ELR (cell line): ENCODE data around the gene C4BPB.
A peak's percentile ranks its signal among the peaks of the same experiment; 100 is the strongest.

Source experiments
- DNase-seq: peaks from one replicate; pipeline ENCODE4 v3.0.0-alpha.2; 2015; ENCODE audit warnings: low read depth

Gene C4BPB

DNA sequence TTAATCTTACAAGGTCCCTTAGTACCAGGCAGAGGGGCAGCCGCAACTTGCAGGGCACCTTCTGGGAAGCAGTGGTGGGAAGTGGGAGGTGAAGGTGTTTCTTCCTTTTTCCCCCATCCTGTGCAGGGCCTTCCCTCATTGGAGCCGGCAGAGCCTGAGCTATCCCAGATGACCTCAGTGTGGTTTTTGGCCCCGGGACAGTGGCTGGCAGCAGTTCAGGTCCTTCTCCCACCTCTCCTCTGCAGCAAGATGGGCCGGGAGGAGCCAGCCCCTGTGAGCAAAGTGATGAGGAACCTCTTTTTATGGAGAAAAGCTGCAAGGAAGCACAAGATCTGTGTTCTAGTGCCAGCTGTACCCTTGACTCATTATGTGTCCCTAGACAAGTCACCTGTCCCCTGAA lies 28.8 kb upstream of the C4BPB start:
- no peak for DNase-seq

DNA sequence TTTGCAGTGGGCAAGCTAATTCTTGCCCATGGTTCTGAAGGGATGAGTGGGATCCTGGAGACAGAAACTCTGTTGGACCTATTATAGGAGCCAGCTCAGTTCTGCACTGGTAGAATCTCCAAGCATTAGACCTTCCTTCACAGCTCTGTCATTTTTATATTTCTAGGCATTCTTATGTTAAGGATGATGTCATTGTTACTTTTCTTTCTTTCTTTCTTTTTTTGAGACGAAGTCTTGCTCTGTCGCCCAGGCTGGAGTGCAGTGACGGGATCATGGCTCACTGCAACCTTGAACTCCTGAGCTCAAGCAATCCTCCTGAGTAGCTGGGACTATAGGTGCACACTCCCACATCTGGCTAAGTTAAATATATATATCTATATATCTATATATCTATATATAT lies 28.1 kb upstream of the C4BPB start:
- no peak for DNase-seq

DNA sequence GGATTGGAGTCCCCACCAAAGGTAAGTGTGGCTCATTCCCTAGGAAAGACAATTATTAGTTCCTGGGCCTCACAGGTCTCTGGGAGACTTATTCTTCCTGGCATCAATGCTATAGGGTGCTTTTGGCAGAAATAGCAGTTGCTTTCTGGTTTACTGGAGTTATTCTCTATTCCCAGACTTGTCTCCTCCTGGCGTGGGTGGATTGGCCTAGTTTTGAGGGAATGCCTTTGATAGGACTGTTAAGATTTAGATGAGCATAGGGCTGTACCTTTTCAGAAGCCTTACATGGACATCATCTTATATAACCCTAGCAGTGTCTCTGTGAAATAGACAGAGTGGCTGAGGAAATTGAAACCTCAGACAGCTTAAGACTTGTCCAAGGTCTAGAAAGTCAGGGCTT lies 26.6 kb upstream of the C4BPB start:
- DNase-seq: no peak

DNA sequence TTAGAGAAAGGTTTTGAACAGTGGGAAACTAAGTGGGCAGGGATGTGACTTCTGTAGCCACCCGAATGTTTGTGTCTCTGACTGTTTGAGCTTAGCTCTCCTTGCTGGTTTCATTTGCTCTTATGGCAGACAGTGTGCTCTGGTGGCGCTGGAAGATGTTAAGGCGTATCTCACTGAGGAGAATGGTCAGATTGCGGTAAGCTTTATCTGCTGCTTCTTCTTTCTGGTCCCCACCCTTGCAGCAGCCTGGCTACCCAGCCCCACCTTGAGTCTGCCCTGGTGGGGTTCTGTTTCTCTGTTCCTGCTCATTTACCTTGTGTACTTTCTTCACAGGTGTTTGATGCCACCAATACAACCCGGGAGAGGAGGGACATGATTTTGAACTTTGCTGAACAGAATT lies 25.6 kb upstream of the C4BPB start:
- no peak for DNase-seq

DNA sequence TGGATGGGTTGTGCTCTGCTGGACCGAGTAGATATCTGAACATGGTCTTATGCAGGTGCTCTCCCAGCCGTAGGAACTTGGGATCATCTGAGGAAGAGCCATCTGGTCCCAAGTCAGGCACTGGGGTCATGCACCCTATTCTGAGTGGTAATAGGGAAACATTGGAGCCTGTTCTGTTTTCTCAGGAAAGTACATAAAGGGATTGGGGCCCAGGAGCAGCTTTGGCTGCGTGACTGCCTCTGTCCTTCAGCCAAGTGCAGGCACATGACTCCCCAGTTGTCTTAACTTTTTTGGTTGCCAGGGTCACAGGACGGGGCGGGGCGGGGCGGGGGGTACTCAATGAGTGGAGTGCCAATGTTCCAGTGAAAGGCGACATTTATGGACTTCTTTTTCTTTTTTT lies 24.1 kb upstream of the C4BPB start:
- no peak for DNase-seq

DNA sequence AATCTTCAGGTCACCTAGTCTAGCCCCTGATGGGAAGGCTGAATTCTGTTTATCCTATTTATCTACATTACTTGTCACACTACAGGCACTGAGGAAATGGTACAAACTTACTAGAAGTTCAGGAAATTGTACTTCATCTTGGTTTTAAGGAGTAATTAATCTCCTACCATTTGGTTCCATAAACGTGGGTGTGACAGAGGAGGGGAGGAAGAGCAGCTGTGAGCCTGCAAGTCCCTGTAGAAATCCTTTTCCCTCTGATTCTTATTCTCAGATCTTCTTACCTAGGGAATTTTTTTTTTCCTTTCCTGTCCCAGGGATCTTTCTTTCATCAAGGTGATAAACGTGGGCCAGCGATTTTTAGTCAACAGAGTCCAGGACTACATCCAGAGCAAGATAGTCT lies 21.5 kb upstream of the C4BPB start:
- DNase-seq: no peak

DNA sequence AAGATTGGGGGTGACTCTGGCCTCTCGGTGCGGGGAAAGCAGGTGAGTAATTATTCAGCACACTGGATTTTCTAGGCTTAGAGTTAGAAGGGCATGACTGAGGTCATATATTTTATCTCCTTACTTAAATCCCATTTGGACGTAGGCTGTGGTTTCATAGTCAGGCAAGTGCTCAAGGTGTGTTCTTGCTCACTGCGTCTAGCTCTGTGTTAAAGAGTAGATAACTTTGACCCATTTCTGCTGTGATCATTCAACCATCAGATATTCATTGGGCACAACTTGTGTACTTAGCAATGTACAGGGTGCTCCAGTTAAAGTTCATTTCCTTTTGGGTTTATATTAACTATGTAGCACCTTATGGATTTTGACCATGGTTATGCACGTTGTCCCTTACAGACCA lies 21.0 kb upstream of the C4BPB start:
- no peak for DNase-seq

DNA sequence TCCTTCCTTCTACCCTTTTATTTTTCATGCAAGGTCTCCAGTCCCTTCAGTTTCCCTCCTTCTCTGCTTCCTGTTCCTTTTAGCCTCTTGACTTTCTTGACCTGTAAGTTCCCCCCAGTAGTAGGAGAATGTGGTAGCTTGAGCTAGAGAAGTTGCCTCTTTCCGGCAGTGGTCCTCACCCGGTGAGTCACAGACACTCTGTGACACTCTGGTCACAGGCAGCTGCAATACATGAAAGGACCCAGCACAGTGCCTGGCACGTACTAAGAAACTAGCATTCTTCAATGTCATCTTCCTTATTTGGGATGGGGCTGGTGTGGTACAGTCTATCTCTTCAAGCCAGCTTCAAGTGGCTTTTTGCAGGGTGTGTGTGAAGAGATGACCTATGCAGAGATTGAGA lies 19.6 kb upstream of the C4BPB start:
- no peak for DNase-seq

DNA sequence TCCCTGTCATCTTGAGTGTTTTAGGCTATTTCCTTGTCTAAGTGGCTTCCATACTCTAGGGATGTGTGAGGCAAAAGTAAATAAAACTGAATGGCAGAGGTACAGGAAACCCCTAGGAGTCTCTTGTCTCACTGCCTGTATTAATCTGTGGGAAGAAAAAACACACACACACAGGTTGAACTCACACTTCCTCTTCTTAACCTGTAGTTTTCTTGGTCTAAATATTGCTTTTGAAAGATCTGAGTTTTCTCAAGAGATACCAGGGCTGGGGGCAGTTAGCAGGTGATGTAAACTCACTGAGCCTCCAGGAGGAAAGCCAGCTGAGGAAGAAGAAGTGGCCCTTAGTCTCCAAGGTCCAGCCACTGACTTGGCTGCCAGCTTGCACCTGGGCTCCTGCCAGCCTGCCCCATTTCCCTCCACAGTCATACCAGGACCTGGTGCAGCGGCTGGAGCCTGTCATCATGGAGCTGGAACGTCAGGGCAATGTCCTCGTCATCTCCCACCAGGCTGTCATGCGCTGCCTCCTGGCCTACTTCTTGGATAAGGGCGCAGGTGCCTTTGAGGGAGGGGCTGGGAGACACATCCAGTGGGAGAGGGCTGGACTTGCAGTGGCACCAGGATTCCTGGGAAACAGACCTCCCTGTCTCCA lies 18.7 kb upstream of the C4BPB start:
- no peak for DNase-seq

DNA sequence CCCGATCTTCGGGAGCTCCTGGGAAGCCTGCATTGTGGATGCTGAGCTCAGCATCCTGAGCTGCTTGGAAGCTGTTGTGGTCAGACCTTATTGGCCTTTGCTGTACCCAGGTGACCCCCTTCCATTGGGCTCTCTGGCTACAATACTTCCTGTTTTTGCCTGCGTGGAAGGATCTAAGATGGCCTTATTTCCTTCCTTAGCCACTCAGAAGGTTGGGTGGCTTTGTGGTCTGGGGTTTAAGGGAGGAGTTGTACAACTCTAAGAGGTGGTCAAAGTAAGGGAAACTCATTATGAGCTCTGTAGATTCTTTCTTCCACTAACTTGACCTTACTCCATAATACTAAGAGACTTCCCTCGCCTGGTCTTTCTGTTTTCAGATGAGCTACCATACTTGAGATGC lies 17.8 kb upstream of the C4BPB start:
- DNase-seq: no peak

DNA sequence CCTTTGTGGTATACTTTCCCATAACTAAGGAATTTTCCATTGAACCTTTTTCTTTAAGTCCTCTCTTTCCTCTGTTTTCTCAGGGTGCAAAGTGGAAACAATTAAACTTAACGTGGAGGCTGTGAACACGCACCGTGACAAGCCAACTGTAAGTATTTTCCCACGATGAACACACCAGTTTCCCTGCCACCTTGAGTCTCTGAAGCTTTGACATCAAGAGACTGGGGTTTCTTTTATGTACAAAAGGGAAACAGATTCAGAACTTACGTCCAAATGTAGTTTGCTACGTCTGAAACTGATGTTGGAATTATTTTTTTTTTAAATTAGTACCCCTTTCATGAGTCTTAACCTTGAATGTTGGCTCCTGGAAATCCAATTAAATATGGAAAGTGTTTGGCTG lies 17.2 kb upstream of the C4BPB start:
- no peak for DNase-seq

DNA sequence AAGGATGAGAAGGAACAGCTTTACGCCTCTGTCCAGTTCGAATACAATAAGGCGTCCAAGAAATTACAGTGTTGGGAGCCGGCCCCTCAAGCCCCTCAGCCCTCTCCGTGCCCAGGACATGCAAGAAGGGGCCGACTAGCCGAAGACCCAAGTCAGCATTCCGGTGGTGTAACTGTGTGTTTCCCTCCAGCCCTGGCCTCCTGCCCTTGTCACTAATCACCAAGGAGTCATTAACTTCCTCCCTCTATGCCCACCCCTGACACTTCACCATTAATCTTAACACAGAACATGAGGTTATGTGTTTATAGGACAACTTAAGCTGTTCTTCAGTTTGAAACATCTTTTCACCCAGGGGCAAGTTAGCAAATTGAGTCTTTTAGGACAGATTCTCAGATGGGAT lies 16.4 kb upstream of the C4BPB start:
- DNase-seq: no peak

DNA sequence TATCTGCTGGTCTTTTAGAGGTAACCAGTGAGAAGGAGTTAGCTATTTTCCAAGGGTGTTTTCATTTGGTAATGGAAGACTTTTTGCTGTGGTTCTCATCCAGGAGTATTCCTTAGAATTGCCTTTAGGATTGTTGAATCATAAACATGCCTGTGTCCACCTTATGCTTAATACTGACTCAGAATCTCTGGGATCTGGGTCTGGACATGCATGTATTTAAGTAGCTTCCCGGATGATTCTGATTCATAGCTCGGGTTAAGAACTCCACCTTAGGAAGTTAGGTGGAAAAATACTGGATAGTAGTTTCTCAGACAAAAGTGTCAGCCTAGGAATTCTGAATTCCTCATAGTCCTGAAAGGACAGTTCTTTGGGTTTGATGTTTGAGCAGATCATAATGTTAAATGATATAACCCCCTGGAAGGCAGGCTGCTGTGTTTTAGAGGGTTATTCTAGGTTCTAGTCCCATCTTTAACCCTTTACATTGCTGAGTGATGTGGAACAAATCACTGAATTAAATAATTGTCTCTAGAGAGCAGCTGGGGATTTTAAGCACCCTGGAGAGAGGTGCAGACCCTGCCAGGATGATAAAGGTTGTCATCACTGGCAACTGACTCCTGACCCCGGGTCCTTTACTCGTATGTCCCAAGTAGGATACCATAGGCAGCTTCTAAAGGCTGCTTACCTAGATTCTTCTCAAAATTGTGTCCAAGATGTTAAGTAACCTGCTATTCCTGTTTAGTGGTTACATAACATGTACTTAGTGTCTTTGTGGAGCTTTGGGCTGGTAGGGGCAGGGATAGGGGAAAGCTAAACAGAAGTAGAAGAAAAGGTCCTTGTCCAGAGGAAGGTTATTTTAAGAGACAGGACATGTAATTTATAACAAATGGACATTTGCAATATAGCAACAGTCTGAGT lies 14.5 kb upstream of the C4BPB start:
- peak; percentile 68 for DNase-seq

DNA sequence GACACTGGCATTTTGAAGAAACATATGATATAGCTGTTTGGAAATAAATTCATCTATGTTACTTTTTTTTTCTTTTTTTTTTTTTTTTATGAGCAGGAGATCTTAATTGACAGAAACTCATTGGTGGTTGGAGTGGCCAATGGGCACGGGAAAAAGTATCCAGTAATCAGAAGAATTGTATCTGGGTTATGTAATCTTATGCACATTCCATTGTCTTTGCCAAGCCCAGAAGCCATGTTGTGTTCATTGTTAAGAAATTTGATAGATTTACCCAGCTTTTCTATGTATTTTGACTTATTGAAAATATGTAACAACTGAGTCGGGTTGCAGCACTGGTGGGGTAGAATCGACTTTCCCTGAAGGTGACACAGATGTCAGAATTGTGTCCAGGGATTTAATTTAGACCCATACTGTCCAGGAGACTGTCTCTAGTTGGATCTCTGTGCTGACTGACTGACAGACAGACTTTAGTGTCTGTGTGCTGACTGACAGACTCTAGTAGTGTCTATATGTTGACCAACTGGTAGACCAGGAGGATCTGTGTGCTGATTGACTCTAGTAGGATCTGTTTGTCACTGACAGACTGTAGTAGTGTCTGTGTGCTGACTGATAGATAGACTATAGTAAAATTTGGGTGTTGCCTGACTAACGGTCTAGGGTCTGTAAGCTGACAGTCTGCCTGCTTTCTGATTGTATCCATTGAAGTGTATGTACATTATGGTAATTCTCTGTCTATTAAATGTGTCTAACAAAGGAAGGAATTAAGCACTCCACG lies 12.3 kb upstream of the C4BPB start:
- no peak for DNase-seq

DNA sequence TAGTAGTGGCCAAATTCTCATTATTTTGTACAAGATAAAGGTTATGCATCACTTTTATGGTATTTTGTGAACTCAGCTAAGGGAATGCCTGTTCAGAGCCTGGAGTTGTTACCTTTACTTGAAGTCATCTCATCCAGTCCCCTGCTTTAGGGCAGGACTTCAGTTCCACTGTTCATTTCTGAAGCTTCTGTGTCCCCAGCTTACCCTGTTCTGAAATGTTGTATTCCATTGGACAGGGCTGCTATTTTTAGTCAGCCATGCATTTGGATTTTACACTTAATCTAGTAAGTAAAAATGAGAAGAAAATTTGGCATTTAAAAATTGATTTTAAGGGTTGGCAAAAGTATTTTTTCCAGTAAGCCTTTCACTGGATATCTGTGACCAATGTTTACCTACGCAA lies 11.6 kb upstream of the C4BPB start:
- no peak for DNase-seq

DNA sequence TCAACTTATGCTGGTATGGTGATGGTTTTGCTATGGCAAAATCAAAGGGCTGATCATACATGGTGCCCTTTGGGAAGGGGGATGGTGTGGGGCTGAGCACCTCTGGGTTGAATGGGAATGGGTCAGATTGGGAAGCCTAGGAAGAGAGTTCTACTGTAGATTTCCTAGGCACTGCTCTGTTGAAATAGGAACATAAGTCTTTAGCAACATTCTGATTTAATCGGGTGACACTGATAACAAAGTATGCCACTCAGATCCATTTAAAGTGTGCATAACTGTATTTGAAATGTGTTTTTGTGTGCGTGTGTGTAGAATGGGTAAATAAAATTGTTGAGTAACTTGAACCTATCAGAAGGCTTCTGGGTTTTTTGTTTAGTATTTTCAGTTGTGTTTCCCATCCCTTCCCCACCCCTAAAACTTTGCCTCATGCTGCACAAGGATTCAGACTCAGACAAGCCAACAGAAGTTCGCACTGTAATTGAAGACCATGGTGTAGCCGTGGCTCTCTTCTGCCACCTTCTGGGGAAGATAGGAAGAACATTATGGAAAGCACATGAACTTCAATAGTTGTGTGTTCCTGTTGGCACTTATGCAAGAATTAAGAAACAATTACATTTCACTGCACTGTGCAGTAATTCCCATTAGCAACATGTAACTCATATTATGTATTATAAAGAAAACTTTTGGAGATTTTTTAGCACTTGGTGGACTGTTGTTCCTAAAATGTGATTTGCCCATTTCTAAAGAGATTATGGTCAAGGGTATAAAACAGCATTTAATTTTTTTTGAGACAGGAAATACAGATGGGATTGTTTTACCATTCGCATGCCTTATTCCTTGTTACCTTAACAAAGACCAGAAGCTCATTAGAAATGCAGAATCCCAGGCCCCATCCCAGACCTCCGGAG lies 10.9 kb upstream of the C4BPB start:
- DNase-seq: peak; percentile 65

DNA sequence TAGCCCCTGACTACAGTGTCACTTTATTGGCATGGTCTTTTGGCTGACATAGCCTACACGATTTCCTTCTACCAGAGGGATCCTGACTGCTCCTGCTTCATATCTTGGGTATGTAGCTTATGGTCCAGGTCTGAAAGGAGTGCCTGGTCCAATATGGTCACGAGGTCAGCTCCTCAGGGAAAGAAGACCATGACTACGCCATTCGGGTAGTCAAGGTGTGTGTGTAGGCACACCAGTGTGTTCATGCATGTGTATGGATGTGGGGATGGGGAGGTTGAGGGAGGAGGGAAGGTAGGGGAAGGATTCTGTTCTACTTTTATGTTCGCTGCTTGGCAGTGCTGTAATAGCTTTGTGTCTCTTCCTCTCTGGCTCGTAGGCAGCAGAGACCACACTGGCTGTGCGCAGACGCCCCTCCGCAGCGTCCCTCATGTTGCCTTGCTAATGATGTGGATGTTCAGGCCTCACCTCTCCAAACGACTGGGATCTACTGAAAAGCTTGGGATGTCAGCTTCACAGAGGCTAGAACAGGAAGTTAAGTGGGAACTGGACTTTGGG lies 10.0 kb upstream of the C4BPB start:
- DNase-seq: no peak

DNA sequence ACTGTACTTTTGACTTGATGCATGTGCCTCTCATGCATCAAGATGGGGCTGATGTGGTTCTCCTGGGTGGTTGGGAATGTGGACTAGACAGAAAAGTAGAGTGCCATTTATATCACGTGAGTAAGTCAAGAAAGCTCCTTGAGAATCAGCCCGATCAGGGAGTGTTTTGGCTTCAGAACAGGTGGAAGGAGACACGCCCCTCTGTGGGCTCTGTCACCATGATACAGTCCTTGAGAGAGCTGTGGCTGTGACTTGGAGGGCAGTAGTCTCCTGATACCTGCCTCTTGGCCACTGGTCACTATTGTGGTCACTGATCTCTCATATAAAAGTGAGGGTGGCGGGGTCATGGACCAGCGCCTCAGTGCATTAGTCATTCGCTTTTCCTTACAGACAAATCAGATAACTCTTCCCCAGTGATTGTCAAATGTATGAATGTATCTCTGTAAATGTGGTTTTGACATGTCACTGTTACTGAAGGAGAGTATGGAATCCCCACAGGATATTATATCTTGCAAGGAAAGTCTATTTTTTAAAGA lies 8.9 kb upstream of the C4BPB start:
- no peak for DNase-seq

DNA sequence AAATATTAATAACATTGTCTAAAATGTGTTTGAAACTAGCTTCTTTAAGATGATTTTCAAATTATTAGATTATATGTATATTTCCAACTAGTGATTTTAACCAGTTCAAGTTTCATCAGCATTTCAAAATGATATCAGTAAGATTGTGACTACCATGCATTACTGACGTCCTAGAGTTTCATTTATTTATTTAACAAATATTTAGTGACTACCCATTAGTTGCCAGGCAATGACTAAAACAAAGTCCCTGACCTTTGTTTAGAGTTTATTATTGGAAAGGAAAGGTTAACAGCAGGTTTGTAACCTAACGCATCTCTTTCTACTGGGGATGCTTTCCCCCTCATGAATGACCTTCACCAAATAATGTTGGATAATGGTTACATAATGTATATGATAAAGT lies 7.6 kb upstream of the C4BPB start:
- DNase-seq: no peak

DNA sequence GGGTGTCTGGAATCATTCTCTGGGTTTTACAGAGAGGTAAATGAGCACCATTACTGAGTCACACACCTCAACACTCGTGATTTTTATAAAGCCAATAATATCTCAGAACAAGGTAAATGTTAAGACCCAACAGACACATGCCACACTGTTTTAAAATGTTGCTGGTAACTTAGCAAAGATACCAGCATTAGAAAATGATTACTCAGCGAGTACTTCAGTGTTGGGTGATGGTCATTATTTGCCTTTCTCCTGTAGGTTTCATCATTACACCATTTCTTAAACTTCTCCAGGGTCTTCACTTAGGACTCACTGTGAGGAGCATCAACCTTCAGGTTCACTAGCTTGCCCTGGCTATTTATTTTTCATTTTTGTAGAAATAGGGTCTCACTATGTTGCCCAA lies 6.9 kb upstream of the C4BPB start:
- no peak for DNase-seq

DNA sequence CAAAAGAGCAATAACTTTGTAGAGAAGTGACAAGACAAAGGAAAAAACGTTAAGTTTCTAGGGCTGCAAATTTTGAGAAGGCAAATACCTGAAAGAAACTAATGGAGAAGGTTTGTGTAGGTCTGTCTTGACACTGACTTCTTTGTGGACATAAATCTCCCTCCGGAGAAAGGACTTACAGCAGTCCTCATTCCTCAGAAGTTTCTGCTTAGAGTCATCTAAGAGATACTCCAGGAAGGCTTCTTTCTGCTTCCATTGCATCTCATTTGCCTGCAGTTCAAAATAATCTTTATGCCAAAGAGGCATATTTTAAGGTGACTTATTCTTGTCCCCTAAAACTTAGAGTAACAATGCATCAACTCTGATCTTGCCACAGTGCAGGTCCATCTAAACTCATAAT lies 4.4 kb upstream of the C4BPB start:
- DNase-seq: no peak
